ENCODE measurements around the gene SLC2A3.

GRCh38 chr12:7933255-7933726 is 2.7 kb downstream of the SLC2A3 start:
- no peak for TF ChIP-seq ZNF212 (CRISPR knock-in tag; IDR thresholded peaks at IDR 0.05)
- peak; percentile 60 to 78 (median 77) for TF ChIP-seq CTCF (IDR thresholded peaks at IDR 0.05 in 2 of 3, conservative IDR thresholded peaks at IDR 0.05 in 1 of 3; ENCODE audit: insufficient read depth in 2 of 3, low read depth in 1 of 3, low read length in 3 of 3)
- no peak for TF ChIP-seq MAX (CRISPR knock-in tag; IDR thresholded peaks at IDR 0.05)
- no peak for TF ChIP-seq MYC (IDR thresholded peaks at IDR 0.05; ENCODE audit: low read depth, low read length)
- no peak for TF ChIP-seq MYC (CRISPR knock-in tag; IDR thresholded peaks at IDR 0.05; ENCODE audit: borderline replicate concordance, low read depth)
- TF ChIP-seq EP300 (IDR thresholded peaks at IDR 0.05; ENCODE audit: low read length), result no peak
- peak; percentile 48 to 78 for TF ChIP-seq RAD21 (CRISPR knock-in tag; conservative IDR thresholded peaks at IDR 0.05 in 1 of 2, IDR thresholded peaks at IDR 0.05 in 1 of 2)
- no peak for TF ChIP-seq KAT7 (CRISPR knock-in tag; IDR thresholded peaks at IDR 0.05; ENCODE audit: borderline replicate concordance)
- TF ChIP-seq CEBPB (tag; IDR thresholded peaks at IDR 0.05), result no peak
- no peak for TF ChIP-seq ZNF512 (tag; IDR thresholded peaks at IDR 0.05)
- TF ChIP-seq ZMIZ1 (IDR thresholded peaks at IDR 0.05; ENCODE audit: low read depth in 2 of 2, low read length in 2 of 2), result no peak
- TF ChIP-seq ZBTB5 (IDR thresholded peaks at IDR 0.05), result no peak
- TF ChIP-seq ARNT (IDR thresholded peaks at IDR 0.05), result no peak

Measured in K562 (cell line).